ENCODE results near the gene LHCGR.

LHCGR gene

DNA sequence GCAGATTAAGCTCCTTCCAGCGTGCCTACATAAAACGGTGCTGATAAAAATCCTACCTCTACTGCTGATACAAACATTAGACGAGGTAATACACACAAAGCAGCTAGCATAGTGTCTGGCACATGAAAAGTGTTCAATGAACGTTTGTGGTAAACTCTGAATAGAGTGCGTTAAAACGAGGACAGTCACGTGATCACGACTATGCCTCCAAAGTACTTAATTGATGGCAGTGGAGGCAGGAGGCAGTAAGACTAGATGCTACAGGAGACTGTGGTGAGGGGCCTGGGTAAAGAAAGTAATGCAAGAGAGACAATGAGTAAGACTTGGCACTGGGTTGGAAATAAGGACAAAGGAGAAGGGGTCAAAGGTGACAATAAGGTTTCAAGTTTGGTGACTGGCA lies 32.1 kb upstream of the LHCGR start:
- no peaks in the 10 kb centered on the region for H3K4me1 ChIP-seq (ENCODE audit: control insufficient read depth, insufficient read depth, low read length)
- ChIA-PET CTCF (no interaction called here), POLR2A (no interaction called here)
- H3K4me3 ChIP-seq (ENCODE audit: low read depth, low read length): no peak overlapping the region
- H3K36me3 ChIP-seq (ENCODE audit: control insufficient read depth in 2 of 2, insufficient read depth in 1 of 2, low read length in 2 of 2): no peaks in the 10 kb centered on the region
- no peak for TF ChIP-seq OSR2 (tag by site-specific recombination; IDR thresholded peaks at IDR 0.05)
- no peak for TF ChIP-seq ZNF596 (tag by site-specific recombination; IDR thresholded peaks at IDR 0.05)
- no peak for TF ChIP-seq ZNF660 (tag by site-specific recombination; IDR thresholded peaks at IDR 0.05)
- no peak for TF ChIP-seq ZNF658 (tag by site-specific recombination; IDR thresholded peaks at IDR 0.05)
- TF ChIP-seq, protein P1, sequence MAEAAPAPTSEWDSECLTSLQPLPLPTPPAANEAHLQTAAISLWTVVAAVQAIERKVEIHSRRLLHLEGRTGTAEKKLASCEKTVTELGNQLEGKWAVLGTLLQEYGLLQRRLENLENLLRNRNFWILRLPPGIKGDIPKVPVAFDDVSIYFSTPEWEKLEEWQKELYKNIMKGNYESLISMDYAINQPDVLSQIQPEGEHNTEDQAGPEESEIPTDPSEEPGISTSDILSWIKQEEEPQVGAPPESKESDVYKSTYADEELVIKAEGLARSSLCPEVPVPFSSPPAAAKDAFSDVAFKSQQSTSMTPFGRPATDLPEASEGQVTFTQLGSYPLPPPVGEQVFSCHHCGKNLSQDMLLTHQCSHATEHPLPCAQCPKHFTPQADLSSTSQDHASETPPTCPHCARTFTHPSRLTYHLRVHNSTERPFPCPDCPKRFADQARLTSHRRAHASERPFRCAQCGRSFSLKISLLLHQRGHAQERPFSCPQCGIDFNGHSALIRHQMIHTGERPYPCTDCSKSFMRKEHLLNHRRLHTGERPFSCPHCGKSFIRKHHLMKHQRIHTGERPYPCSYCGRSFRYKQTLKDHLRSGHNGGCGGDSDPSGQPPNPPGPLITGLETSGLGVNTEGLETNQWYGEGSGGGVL (tag by site-specific recombination; IDR thresholded peaks at IDR 0.05): no peak
- TF ChIP-seq GLI2 (tag by site-specific recombination; IDR thresholded peaks at IDR 0.05; ENCODE audit: borderline replicate concordance, low read depth): no peak
- TF ChIP-seq, protein P2, sequence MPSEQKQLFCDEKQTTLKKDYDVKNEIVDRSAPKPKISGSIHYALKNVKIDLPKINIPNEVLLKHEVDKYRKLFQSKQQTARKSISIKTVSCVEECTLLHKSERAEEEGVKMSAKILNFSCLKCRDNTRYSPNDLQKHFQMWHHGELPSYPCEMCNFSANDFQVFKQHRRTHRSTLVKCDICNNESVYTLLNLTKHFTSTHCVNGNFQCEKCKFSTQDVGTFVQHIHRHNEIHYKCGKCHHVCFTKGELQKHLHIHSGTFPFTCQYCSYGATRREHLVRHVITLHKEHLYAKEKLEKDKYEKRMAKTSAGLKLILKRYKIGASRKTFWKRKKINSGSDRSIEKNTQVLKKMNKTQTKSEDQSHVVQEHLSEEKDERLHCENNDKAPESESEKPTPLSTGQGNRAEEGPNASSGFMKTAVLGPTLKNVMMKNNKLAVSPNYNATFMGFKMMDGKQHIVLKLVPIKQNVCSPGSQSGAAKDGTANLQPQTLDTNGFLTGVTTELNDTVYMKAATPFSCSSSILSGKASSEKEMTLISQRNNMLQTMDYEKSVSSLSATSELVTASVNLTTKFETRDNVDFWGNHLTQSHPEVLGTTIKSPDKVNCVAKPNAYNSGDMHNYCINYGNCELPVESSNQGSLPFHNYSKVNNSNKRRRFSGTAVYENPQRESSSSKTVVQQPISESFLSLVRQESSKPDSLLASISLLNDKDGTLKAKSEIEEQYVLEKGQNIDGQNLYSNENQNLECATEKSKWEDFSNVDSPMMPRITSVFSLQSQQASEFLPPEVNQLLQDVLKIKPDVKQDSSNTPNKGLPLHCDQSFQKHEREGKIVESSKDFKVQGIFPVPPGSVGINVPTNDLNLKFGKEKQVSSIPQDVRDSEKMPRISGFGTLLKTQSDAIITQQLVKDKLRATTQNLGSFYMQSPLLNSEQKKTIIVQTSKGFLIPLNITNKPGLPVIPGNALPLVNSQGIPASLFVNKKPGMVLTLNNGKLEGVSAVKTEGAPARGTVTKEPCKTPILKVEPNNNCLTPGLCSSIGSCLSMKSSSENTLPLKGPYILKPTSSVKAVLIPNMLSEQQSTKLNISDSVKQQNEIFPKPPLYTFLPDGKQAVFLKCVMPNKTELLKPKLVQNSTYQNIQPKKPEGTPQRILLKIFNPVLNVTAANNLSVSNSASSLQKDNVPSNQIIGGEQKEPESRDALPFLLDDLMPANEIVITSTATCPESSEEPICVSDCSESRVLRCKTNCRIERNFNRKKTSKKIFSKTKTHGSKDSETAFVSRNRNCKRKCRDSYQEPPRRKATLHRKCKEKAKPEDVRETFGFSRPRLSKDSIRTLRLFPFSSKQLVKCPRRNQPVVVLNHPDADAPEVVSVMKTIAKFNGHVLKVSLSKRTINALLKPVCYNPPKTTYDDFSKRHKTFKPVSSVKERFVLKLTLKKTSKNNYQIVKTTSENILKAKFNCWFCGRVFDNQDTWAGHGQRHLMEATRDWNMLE (tag by site-specific recombination; conservative IDR thresholded peaks at IDR 0.05; ENCODE audit: low read depth): no peak
- TF ChIP-seq, protein P3, sequence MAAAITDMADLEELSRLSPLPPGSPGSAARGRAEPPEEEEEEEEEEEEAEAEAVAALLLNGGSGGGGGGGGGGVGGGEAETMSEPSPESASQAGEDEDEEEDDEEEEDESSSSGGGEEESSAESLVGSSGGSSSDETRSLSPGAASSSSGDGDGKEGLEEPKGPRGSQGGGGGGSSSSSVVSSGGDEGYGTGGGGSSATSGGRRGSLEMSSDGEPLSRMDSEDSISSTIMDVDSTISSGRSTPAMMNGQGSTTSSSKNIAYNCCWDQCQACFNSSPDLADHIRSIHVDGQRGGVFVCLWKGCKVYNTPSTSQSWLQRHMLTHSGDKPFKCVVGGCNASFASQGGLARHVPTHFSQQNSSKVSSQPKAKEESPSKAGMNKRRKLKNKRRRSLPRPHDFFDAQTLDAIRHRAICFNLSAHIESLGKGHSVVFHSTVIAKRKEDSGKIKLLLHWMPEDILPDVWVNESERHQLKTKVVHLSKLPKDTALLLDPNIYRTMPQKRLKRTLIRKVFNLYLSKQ (tag by site-specific recombination; IDR thresholded peaks at IDR 0.05; ENCODE audit: borderline replicate concordance): no peak
- no peak for TF ChIP-seq ZFP3 (tag by site-specific recombination; IDR thresholded peaks at IDR 0.05; ENCODE audit: low read depth)
- no peak for TF ChIP-seq ZNF19 (tag by site-specific recombination; IDR thresholded peaks at IDR 0.05; ENCODE audit: low read depth)
- no peak for TF ChIP-seq ZNF561 (tag by site-specific recombination; IDR thresholded peaks at IDR 0.05; ENCODE audit: borderline replicate concordance)
- no peak overlapping the region for H3K27ac ChIP-seq (ENCODE audit: extremely low read depth, low read depth, low read length)
- no peaks in the 10 kb centered on the region for H3K9me3 ChIP-seq (ENCODE audit: control insufficient read depth, insufficient read depth, low read depth, low read length)

DNA sequence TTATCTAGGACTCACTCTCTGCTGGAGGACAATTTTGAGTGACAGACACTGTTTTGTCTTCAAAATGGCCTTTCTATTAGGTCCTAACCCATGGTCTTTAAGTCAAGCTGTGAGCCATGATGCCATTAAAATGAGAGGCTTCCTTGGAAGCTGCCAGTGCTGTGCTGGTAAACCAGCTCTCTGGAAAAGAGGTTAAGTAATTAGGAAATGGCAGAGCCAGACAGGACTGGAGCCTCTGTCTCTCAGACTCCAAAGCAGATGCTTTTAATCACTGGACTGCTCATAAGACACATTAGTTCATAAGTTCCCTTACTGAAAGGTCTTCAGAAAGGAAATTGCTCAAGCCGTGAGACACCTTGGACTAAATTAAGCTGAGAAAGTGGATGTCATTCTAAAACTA lies 25.8 kb upstream of the LHCGR start:
- ChIA-PET POLR2A (no interaction called here), CTCF (interaction anchor here (0.6 kb wide), 1 partner anchor 63 kb away, joined by 3 read pairs; no protein-coding TSS in a partner anchor)
- H3K4me1 ChIP-seq (ENCODE audit: control insufficient read depth, insufficient read depth, low read length): no peaks in the 10 kb centered on the region
- TF ChIP-seq ZNF48 (tag by site-specific recombination; IDR thresholded peaks at IDR 0.05) (no peak), ZNF404 (tag by site-specific recombination; IDR thresholded peaks at IDR 0.05) (no peak), ZFHX2 (tag by site-specific recombination; conservative IDR thresholded peaks at IDR 0.05) (no peak), OVOL3 (tag by site-specific recombination; IDR thresholded peaks at IDR 0.05) (no peak), KLF1 (tag by site-specific recombination; IDR thresholded peaks at IDR 0.05) (no peak), MZF1 (tag by site-specific recombination; IDR thresholded peaks at IDR 0.05; ENCODE audit: borderline replicate concordance) (no peak), TCF7L2 (IDR thresholded peaks at IDR 0.05; ENCODE audit: borderline replicate concordance, low read depth, low read length) (no peak)
- TF ChIP-seq, protein P4, sequence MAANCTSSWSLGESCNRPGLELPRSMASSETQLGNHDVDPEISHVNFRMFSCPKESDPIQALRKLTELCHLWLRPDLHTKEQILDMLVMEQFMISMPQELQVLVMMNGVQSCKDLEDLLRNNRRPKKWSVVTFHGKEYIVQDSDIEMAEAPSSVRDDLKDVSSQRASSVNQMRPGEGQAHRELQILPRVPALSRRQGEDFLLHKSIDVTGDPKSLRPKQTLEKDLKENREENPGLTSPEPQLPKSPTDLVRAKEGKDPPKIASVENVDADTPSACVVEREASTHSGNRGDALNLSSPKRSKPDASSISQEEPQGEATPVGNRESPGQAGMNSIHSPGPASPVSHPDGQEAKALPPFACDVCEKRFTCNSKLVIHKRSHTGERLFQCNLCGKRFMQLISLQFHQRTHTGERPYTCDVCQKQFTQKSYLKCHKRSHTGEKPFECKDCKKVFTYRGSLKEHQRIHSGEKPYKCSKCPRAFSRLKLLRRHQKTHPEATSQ (tag by site-specific recombination; IDR thresholded peaks at IDR 0.05): no peak
- TF ChIP-seq, protein P5, sequence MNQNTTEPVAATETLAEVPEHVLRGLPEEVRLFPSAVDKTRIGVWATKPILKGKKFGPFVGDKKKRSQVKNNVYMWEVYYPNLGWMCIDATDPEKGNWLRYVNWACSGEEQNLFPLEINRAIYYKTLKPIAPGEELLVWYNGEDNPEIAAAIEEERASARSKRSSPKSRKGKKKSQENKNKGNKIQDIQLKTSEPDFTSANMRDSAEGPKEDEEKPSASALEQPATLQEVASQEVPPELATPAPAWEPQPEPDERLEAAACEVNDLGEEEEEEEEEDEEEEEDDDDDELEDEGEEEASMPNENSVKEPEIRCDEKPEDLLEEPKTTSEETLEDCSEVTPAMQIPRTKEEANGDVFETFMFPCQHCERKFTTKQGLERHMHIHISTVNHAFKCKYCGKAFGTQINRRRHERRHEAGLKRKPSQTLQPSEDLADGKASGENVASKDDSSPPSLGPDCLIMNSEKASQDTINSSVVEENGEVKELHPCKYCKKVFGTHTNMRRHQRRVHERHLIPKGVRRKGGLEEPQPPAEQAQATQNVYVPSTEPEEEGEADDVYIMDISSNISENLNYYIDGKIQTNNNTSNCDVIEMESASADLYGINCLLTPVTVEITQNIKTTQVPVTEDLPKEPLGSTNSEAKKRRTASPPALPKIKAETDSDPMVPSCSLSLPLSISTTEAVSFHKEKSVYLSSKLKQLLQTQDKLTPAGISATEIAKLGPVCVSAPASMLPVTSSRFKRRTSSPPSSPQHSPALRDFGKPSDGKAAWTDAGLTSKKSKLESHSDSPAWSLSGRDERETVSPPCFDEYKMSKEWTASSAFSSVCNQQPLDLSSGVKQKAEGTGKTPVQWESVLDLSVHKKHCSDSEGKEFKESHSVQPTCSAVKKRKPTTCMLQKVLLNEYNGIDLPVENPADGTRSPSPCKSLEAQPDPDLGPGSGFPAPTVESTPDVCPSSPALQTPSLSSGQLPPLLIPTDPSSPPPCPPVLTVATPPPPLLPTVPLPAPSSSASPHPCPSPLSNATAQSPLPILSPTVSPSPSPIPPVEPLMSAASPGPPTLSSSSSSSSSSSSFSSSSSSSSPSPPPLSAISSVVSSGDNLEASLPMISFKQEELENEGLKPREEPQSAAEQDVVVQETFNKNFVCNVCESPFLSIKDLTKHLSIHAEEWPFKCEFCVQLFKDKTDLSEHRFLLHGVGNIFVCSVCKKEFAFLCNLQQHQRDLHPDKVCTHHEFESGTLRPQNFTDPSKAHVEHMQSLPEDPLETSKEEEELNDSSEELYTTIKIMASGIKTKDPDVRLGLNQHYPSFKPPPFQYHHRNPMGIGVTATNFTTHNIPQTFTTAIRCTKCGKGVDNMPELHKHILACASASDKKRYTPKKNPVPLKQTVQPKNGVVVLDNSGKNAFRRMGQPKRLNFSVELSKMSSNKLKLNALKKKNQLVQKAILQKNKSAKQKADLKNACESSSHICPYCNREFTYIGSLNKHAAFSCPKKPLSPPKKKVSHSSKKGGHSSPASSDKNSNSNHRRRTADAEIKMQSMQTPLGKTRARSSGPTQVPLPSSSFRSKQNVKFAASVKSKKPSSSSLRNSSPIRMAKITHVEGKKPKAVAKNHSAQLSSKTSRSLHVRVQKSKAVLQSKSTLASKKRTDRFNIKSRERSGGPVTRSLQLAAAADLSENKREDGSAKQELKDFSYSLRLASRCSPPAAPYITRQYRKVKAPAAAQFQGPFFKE (tag by site-specific recombination; IDR thresholded peaks at IDR 0.05; ENCODE audit: borderline replicate concordance): no peak

More for the DNA sequence above, 25.8 kb upstream of the LHCGR start:
- Histone ChIP-seq H3K9me3 (ENCODE audit: control insufficient read depth, insufficient read depth, low read depth, low read length) (no peaks in the 10 kb centered on the region), H3K27ac (ENCODE audit: extremely low read depth, low read depth, low read length) (no peak overlapping the region), H3K4me3 (ENCODE audit: low read depth, low read length) (no peak overlapping the region), H3K36me3 (ENCODE audit: control insufficient read depth in 2 of 2, insufficient read depth in 1 of 2, low read length in 2 of 2) (no peaks in the 10 kb centered on the region)

Measured in HEK293 (cell line).